HG02938 (cell line): ENCODE data around the gene SSRP1.
A peak's percentile ranks its signal among the peaks of the same experiment; 100 is the strongest.
"Not testable (repeated sequence)": the region's sequence is repeated elsewhere in the genome, so short reads cannot be mapped to it uniquely, and the experiment has no call there.

Experiments used
- ATAC-seq: cut with Tn5 transposase; IDR thresholded peaks from one replicate; pipeline ENCODE4 v1.9.1; 2021; ENCODE audit warnings: mild to moderate bottlenecking, moderate library complexity; ENCODE audit not compliant: unreplicated experiment

Gene SSRP1, protein sequence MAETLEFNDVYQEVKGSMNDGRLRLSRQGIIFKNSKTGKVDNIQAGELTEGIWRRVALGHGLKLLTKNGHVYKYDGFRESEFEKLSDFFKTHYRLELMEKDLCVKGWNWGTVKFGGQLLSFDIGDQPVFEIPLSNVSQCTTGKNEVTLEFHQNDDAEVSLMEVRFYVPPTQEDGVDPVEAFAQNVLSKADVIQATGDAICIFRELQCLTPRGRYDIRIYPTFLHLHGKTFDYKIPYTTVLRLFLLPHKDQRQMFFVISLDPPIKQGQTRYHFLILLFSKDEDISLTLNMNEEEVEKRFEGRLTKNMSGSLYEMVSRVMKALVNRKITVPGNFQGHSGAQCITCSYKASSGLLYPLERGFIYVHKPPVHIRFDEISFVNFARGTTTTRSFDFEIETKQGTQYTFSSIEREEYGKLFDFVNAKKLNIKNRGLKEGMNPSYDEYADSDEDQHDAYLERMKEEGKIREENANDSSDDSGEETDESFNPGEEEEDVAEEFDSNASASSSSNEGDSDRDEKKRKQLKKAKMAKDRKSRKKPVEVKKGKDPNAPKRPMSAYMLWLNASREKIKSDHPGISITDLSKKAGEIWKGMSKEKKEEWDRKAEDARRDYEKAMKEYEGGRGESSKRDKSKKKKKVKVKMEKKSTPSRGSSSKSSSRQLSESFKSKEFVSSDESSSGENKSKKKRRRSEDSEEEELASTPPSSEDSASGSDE

DNA sequence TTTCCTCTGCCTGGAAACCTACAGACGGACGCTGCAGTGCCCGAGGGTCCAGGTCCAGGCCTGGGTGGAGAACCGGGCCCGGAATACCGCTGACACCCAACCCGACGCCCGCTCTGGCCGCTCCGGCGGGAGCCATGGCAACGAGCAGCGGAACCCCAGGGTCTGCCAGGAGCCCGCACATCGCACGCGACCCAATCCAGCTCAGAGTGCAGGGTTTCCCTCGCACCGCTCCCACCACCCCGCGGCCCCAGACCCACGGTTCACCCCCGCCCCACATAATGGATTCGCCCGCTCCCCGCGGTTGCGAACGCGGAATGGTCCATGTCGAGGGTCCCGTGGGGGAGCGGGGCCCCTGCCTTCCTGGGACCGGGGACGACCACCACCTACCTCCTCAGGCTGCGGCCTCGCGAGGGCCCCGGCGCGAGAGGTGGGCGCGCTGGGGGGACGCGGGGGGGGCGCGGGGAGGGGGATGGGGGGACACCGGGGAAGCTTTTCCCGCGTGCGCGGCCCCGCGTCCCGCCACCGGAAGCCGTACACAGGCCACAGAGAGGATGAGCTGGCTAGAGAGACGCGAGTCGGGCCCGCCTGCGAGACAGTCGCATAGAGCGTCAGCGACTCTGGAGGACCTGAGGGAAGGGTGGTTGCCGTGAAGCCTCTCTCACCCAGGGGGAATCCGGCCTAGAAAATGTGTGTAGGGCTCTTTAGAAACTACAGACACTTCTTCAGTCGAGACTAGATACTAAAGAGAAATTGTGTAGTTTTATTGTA is at the start of gene SSRP1:
Gene SSRP1, minus strand, starts transcription at position 550 of the 768 bp plus-strand sequence. CDS start 771 bp downstream, outside the sequence.
- peak; percentile 98 for ATAC-seq

GRCh38 chr11:57380975-57381374 is 45.3 kb upstream of the SSRP1 start, which contains the start of gene PRG3:
PRG3 (minus strand) TSS chr11:57381150; CDS start chr11:57380708, 442 bp downstream.
- ATAC-seq, result no peak

DNA sequence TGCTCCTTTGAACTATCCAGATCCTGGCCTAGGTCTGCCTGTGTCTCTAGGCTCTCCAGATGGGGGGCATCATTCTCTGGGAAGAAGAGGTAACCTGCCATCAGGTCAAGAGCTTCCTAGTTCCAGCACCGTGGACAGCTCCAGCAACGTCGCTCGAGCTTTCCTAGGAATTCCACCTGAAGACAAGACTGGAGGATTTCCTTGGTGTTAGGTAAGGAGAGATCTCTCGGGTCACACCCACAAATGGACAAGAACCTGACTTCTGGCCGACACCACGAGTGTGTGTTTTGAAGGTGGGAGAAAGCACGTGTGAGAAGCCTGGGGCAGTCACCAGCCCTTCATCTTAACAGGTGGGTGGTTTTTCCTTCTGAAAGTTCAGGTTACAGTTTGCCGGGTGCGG is 44.0 kb upstream of the SSRP1 start:
- ATAC-seq, result no peak

DNA sequence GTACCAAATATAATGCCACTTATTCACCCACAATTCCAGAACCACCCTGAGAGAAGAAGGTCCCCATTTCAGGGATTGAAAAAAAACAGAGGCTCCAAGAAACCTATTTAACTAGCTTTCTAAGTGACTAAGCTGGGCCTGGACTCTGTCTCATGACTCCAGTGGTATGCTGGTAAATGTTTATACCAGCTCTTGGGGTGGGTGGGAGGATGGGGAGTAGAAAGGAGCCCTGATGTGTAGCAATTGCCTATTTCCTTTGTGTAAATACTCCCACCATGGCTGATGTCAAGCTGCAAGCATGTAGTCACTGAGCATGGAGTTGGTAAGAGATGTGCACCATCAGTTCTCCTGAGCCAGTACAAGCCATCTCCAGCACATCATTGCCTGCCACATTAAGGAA is 42.5 kb upstream of the SSRP1 start:
- ATAC-seq, result no peak

GRCh38 chr11:57377107-57377506 is 41.4 kb upstream of the SSRP1 start:
- ATAC-seq, result no peak

DNA sequence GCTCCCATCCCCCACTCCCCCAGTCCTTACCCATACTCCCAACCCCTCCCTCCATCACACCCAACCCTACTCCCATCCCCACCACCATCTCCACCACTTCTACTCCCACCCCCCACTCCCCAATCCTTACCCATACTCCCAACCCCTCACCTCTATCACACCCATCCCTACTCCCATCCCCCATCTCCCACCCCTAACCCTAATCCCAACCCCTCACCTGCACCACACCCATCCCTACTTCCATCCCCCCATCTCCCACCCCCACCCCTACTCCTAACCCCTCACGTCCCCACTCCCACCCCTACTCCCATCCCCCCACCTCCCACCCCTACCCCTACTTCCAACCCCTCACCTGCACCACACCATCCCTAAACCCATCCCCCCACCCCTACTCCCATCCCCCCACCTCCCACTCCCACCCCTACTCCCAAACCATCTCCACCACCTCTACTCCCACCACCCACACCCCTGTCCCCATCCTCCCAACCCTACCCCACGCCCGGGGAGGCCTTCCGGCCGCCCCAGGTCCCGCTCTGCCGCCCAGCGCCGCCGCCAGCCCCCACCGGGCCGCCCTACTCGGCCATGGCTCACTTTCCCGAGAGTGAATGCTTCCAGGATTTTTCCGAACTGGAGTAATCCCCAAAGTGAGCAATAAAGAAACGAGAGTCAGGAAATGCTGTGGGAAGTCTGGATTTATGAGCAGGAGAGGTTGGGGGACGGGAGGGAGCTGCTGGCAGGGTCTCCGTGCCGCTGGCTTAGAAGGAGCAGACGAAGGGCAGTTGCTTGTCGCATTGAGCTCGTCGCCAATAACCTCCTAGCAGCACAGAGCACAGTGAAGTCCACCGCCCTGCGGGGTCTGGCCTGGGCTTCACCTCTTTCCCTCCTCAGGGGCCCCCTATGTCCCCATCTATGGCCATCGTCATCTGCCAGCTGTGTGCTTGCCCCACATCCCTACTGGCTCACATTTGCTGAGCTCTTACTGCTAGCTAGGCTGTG is 40.7 kb upstream of the SSRP1 start:
- ATAC-seq, result no peak

- ATAC-seq, result no peak
Observed at GRCh38 chr11:57375490-57375889, 39.8 kb upstream of the SSRP1 start.

GRCh38 chr11:57374966-57375365 is 39.3 kb upstream of the SSRP1 start:
- ATAC-seq, result no peak

- no peak for ATAC-seq
Observed at GRCh38 chr11:57373146-57373545, 37.5 kb upstream of the SSRP1 start.

GRCh38 chr11:57370941-57371340 is 35.2 kb upstream of the SSRP1 start:
- no peak for ATAC-seq

DNA sequence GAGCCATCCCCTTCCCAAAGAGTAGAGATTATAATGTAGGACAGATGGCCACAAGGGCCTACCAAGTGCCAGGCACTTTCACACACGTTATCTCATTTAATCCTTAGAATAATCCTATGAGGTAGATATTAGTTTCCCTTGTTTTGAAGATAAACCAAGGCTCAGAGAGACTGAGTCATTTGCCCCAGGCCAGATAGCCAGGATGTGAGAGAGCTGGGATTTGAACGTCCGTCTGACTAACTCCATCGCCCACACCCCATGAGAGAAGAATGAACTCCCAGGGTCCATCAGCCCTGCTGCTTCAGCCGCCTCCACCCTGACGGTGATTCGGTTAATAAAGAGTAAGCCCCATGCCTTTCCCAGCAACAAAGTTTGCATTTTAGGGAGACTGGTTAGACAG is 34.6 kb upstream of the SSRP1 start:
- ATAC-seq, result no peak

DNA sequence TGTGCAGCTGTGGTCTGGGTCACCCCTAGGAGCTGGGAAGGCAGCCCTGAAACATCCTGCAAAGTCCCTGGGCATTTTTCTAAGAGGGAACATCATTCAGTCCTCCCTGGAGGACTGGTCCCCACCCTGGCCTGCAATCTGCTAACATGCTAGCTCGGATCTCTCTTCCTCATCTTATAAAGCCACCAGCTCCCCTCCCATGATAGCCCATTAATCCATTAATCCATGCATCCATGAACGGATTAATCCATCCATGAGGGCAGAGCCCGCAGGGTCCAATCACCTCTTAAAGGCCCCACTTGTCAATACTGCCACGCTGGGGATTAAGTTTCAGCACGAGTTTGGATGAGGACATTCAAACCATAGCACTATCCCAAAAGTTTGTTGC is 33.1 kb upstream of the SSRP1 start:
- ATAC-seq, result no peak

DNA sequence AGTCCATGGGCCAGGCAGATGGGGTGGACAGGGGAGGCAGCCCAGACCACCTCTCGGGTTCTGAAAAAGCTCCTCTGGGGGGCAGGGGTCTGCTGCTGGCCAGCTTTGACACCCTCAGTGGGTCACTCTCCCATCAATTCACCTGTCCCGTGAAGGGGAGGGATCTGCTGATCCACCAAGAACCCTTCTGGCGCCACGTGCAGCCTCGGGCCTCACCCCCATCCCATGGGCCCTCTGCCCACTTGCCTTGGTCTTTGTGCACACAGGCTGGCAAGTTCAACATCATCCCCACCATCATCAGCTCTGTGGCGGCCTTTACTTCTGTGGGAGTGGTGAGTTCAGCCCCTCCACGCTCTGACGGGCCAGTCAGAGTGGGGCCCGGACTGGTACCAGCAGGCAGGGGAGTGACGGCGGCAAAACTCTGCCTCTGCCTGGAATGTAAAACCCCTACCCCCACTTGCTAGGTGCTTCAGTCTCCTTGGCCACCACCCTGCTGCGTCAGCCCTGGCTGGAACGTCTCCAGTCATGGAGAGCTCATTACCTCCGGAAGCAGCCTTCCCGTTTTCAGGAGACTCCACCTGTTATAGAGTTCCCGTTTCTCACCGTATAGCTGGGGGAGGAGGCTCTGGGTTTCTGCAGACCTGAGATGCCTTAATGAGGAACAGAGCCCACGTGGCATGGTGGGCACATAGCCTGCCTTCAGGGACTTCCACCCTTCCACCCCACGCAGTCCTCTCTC is 32.6 kb upstream of the SSRP1 start:
- ATAC-seq, result no peak

GRCh38 chr11:57364851-57365660 is 29.4 kb upstream of the SSRP1 start:
- ATAC-seq, result no peak

DNA sequence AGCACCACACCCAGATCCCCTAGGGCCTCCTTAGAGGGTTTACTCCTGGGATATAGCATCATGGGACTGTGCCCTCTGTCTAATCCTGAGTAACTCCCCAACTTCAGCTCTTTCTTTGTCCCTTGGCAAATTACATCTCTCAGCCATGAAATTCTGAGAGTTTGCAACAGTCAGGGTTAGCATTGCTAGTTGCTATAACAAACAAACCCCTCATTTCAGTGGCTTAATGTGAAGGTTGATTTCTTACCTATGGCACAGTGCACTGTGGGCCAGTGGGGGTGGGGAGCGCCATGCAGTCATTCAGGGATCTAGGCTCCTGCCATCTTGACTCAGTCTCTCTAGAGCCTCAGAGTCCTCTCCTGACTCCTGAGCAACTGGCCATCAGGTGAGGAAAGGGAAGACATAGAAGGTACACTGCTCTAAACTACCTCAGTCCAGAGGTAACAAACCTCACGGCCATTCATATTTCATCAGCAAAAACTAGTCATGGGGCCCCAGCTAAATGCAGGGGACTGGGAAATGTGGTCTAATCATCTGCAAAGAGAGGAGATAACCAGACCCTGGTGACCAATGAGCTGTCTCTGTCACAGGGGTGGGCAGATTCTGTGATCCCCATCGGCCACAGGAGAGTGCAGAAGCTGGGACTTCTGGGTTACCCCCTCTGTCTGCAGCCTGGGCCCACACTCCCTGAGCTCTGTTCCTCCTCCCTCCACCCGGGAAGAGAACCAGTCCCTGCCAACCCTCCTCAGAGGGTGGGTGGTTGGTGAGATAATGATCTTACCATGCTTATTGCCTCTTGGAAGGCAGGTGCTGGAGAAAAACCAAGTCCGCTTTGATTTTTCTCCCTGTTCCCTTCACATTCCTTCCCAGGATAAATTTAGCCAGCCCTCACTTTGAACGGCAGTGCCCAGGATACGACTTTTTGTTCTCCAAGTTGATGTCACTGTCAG is 27.7 kb upstream of the SSRP1 start:
- no peak for ATAC-seq

DNA sequence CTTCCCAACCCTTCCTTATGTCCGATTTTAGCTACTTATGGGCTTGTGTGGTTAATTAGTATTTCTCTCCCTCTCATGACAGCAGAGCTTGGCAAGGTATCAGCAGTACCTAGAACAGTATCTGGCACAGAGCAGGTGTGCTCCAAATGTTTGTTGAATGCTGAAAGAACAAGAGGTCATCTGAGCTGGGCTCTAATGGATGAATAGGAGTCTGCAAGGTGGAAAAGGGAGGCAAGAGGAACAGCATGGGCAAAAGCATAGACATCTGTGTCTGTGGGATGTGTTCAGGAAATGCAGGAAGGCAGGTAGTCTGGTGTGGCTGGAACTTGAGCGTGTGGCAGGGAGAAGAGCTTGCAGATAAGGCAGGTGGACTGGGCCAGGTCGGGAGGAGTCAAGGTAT is 26.2 kb upstream of the SSRP1 start:
- ATAC-seq, result no peak

- not testable (repeated sequence) for ATAC-seq
Observed at GRCh38 chr11:57361420-57361819, 25.7 kb upstream of the SSRP1 start.

DNA sequence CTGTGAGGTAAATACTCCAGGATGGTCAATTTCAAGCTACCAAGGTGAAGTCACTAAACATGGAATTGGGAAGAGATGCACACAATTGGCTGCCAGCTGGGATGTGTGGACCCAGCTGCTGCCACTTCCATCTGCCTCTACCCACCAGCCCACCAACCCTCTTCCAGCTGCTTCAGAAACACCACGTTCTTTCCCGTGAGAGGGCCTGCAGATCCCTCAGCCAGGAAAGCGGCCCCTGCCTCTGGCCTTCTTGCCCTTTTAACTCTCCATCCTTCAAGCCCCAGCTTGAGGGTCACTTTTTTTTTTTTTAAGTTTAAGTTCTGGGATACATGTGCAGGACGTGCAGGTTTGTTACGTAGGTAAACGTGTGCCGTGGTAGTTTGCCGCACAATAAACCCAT is 25.3 kb upstream of the SSRP1 start:
- no peak for ATAC-seq
